ENCODE results near the gene EPB41L5. TPM values are rescaled to one million over a fixed set of nuclear protein-coding genes. Genes with fewer than 3 reads are reported as not detected.

Gene EPB41L5
- total and polyA plus RNA-seq, 7 donors: 8.2 to 24.3 (median 16.9) TPM

- Histone ChIP-seq H3K27me3 (no peaks in the 10 kb centered on the region), H3K36me3 (no peaks in the 10 kb centered on the region), H3K27ac (no peak overlapping the region), H3K4me1 (no peaks in the 10 kb centered on the region), H3K4me3 (no peak overlapping the region), H3K9me3 (no peaks in the 10 kb centered on the region)
- WGBS, 2 donors: 84 to 90% methylated on average over 1 of the region's 1 CpG
- no peak for DNase-seq
- intact Hi-C loops (cut with DNase I): no loop called here
- TF ChIP-seq CTCF (IDR thresholded peaks at IDR 0.05) (no peak), EP300 (IDR thresholded peaks at IDR 0.05) (no peak), POLR2A (IDR thresholded peaks at IDR 0.05) (no peak), POLR2AphosphoS5 (IDR thresholded peaks at IDR 0.05) (no peak)
These were observed 11.4 kb upstream of the EPB41L5 start for GRCh38 chr2:120001471-120001870.

GRCh38 chr2:120004254-120004653, 8.6 kb upstream of the EPB41L5 start:
- Histone ChIP-seq H3K27ac (no peak overlapping the region), H3K4me3 (no peak overlapping the region), H3K27me3 (no peaks in the 10 kb centered on the region), H3K9me3 (no peaks in the 10 kb centered on the region), H3K36me3 (no peaks in the 10 kb centered on the region), H3K4me1 (no peaks in the 10 kb centered on the region)
- DNase-seq: no peak
- TF ChIP-seq POLR2AphosphoS5 (IDR thresholded peaks at IDR 0.05) (no peak), POLR2A (IDR thresholded peaks at IDR 0.05) (no peak), EP300 (IDR thresholded peaks at IDR 0.05) (no peak), CTCF (IDR thresholded peaks at IDR 0.05) (no peak)
- intact Hi-C loops (cut with DNase I): no loop called here

GRCh38 chr2:120005834-120006521, 6.9 kb upstream of the EPB41L5 start:
- no peaks in the 10 kb centered on the region for H3K4me1 ChIP-seq
- intact Hi-C loops (cut with DNase I): no loop called here
- no peak overlapping the region for H3K27ac ChIP-seq
- WGBS, 2 donors: 90% methylated on average over 11 of the region's 11 CpGs
- H3K9me3 ChIP-seq: no peaks in the 10 kb centered on the region
- no peak for TF ChIP-seq CTCF (IDR thresholded peaks at IDR 0.05)
- TF ChIP-seq POLR2AphosphoS5 (IDR thresholded peaks at IDR 0.05): no peak
- no peak for TF ChIP-seq EP300 (IDR thresholded peaks at IDR 0.05)
- no peak for TF ChIP-seq POLR2A (IDR thresholded peaks at IDR 0.05)
- no peaks in the 10 kb centered on the region for H3K36me3 ChIP-seq
- no peaks in the 10 kb centered on the region for H3K27me3 ChIP-seq
- no peak overlapping the region for H3K4me3 ChIP-seq
- DNase-seq: no peak

- no peak overlapping the region for H3K27ac ChIP-seq
- intact Hi-C loops (cut with DNase I): no loop called here
- H3K9me3 ChIP-seq: no peaks in the 10 kb centered on the region
- peaks cover 0 to 7% (median 5%) of the 10 kb centered on the region in 4 donors for H3K4me1 ChIP-seq
- no peaks in the 10 kb centered on the region for H3K27me3 ChIP-seq
- DNase-seq: no peak
- H3K4me3 ChIP-seq: no peak overlapping the region
- H3K36me3 ChIP-seq: no peaks in the 10 kb centered on the region
- TF ChIP-seq EP300 (IDR thresholded peaks at IDR 0.05) (no peak), CTCF (IDR thresholded peaks at IDR 0.05) (no peak), POLR2A (IDR thresholded peaks at IDR 0.05) (no peak), POLR2AphosphoS5 (IDR thresholded peaks at IDR 0.05) (no peak)
- 95 to 97% methylated on average over 4 of the region's 4 CpGs for WGBS, 2 donors
These were observed 5.0 kb upstream of the EPB41L5 start for GRCh38 chr2:120007851-120008250.

GRCh38 chr2:120012363-120012762, 514 bp upstream of the EPB41L5 start:
- H3K27me3 ChIP-seq: no peaks in the 10 kb centered on the region
- no peak for DNase-seq
- 6 to 33% methylated on average over 8 of the region's 8 CpGs for WGBS, 2 donors
- peaks cover 0 to 18% (median 11%) of the 10 kb centered on the region in 4 donors for H3K4me1 ChIP-seq
- no peaks in the 10 kb centered on the region for H3K36me3 ChIP-seq
- peak overlapping the region; percentile 75 to 92 (median 88) for H3K4me3 ChIP-seq
- TF ChIP-seq POLR2A (IDR thresholded peaks at IDR 0.05) (no peak), CTCF (IDR thresholded peaks at IDR 0.05) (no peak), POLR2AphosphoS5 (IDR thresholded peaks at IDR 0.05) (no peak), EP300 (IDR thresholded peaks at IDR 0.05) (no peak)
- no peaks in the 10 kb centered on the region for H3K9me3 ChIP-seq
- intact Hi-C loops (cut with DNase I): loop anchor here (2.0 to 10.0 kb wide), 2 partner anchors 162 to 254 kb away; partner anchors contain the start of gene PTPN4
- H3K27ac ChIP-seq: peak overlapping the region; percentile 85 to 91 (median 90)

Data from sigmoid colon (tissue), 7 donors.